GM19351 (cell line): Measurements from ENCODE around the gene USE1.

ENCODE experiments used
- ATAC-seq: cut with Tn5 transposase; IDR thresholded peaks from one replicate; pipeline ENCODE4 v1.9.1; 2021; ENCODE audit warnings: mild to moderate bottlenecking, moderate library complexity; ENCODE audit not compliant: unreplicated experiment

Gene USE1

DNA sequence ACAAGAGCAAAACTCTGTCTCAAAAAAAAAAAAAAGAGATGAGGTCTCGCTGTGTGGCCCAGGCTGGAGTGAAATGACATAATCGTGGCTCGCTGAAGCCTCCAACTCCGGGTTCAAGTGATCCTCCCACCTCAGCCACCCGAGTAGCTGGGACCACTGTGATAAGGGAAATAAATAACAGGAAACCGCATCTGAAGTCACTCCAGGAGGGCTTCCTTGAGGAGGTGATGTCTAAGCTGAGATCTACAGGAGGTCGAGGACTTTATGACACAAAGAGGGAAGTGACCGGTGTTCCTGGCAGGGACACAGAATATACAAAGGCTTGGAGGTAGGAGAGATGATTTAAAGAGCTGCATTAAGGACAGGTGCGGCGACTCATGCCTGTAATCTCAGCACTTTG is 39.5 kb downstream of the USE1 start:
- ATAC-seq = no peak

DNA sequence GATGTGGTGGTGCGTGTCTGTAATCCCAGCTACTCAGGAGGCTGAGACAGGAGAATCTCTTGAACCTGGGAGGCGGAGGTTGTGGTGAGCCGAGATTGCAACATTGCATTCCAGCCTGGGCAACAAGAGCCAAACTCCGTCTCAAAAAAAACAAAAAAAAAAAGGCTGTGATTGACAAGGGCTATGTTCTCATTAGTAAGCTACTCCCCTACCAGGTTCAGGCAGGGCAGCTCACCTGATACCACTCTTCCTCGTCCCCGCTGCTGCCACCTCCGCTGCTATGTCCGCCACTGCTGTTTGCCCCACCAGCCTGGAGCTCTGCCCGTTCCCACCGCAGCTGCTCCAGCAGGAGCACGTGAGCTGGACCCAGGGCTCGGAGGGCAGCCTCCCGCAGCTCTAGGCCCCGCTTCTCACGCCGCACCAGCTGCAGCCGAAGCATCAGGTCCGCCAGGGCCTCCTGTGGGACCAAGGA is 40.0 kb downstream of the USE1 start:
- no peak for ATAC-seq

DNA sequence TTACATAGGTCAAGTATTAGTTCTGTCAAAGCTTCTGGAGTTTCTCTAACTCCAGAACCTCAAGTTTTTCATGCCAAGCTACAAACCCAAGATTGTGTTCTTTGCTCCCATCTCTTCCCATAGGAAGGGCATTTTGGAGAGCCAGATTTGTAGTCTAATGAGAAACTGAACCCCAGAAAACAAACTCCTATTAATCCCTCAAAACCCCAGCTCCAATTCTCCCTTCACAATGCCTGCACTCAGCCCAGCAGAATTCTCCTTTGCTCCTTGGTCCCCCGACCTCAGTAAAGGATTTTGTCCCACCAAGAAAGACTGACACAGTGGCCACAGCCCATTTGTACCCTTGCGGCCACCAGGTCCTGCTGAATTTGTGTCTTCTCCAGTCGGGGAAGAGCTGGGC is 41.0 kb downstream of the USE1 start:
- ATAC-seq = no peak

DNA sequence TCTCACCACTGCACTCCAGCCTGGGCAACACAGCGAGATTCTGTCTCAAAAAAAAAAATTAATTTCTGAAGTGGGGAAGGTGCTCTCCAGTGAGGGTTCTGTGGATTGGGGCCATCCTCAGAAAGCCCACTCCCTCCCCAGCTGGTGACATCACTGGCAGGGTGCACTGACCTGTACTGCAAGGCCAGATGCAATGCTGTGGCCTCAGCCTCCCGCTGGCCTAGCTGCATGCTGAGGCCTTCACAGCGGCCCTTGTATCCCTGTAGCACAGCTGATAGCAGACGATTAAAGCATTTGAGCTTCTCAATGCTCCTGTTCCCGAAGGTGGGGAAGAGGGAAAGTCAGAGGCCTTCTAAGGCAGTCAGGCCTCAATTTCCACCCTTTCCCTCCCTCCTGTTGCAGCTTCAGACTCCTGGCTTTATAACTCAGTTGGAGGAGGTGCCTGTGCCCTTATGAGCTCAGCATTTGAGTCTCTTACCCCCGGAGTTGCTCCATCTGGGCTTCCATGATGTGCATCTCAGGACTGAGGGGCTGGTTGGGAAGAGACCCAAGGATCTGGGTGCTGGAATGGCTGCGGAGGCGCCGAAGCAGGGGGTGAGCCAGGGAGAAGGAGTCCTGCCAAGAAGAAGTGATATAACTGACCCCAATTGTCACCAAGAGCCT is 44.1 kb downstream of the USE1 start:
- ATAC-seq = no peak

DNA sequence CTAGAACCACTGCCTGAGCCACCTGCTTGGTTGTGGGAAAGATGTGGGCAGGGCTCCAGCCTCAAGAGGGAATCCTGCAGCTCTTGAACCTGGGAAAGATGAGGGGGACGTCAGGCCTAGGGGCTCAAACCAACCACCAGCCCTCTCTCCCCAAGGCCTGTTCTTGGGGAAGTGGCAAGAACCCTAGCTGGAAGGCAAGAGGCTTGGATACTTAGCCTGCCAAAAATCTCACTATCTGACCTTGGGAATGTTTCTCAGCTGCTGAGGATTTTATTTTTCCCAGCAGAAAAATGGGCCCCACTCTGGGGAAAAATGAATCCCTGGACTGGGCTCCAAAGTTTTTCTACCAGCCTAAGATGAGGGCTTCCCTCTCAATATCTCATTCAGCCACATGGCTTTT is 44.8 kb downstream of the USE1 start:
- ATAC-seq = no peak

DNA sequence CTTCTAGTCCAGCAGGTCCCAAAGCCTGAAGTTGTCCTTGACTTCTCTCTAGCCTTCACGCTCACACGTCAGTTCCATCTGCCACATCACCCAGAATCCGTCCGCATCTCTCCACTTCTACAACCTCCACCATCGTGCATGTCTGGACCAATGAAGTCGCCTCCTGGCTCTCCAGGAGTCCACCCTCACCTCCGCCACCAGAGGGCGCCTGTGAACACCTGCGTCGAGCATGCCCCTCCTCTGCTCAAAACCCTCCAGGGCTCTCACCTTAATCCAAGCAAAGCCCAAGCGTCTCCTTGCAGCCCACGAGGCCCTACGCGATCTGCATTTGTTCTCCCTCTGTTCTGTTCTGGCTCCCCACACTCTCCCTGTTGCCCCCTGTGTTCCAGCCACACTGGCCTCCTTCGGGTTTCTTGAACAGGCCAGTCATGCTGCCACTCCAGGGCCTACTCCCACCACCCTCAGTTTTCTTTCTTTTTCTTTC is 45.7 kb downstream of the USE1 start:
- peak; percentile 79 for ATAC-seq

DNA sequence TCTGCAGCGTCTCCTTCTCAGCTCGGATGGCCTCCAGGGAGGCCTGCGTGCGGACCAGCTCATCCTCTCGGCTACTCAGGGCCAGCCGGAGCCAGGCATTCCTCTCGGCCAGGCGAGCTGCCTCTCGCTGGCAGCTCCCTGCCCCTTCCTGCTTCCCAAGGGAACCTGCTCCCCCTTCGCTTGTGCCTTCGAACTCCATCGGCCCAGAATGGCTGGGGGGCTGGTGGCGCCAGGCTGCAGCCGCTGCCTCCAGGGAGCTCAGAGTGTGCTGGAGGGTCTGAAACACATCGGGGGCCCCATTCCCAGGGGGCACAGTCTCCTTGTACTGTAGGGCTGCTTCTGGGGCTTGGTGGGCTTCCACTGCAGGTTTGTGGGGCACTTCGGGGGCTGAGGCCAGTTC is 47.4 kb downstream of the USE1 start:
- ATAC-seq = no peak

DNA sequence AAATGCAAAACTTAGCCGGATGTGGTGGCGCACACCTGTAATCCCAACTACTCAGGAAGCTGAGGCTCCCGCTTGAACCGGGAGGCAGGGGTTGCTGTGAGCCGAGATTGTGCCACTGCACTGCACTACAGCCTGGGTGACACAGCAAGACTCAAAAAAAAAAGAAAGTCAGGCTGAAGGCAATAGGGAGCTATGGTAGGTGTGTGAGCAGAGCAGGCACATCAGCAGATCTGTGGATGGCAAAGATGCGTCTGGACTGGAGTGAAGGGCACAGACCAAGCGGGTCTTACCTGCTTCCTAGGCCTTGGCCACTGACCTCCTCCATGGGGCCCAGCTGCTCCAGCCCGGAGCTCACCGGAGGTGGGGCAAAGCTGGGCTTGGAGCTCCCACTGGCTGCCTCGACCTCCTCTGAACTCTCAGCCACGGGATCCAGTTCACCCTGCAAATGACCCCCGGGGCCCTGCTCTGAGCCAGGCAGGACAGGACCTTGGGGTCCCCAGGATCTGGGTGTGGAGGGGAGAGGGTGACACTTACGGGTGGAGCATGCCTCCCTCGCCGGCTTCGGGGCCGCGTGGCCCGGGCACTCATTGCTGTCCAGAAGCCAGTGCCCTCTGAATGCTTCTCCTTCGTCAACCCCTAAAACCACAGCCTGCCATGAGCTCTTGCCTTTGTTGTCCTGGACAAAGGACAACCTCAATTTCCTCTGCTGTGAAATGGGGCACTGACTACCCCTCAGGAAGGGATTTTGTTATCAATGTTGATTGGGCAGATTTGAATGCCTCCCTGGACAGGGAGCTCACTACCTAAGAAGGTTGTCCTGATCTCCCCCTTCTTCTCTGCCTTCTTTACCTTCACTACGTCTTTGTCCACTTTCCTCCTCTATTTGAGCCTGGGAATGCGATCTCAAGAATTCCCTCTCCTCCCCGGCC is 48.8 kb downstream of the USE1 start:
- no peak for ATAC-seq

DNA sequence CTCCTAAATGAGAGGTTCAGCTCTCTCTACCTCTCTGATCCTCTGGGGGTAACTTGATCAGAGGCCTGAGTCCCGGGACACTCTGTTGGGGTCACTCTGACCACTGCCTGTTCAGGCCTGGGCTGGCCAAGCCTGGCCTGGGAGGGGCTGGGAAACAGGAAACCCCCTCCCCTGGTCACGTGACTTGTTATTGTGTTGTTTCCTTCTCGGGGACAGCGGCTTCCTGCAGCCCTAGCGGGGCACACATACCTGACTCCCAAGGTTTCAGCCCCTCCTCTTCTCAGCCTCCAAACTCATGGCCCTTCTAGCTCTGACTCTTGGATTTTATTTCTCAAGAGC is 49.5 kb downstream of the USE1 start, which contains the start of gene USHBP1:
TSS of gene USHBP1 (minus strand) at position 105 of the 339 bp plus-strand sequence. CDS start 446 bp downstream, outside the sequence.
- ATAC-seq = no peak

DNA sequence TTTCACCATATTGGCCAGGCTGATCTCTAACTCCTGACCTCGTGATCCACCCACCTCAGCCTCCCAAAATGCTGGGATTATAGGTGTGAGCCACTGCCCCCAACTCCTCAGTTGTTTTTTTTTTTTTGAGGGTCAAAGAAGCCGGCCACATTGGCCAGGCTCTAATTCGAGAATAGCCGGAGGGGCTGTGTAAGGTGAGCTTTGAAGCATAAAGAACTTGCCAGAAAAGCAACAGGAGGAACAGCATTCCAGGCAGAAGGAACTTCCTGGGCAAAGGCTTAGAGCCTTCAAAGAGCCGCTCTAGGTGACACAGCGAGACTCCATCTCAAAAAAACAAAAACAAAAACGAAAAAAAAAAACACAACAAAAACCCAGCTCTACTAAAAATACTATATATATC is 50.9 kb downstream of the USE1 start:
- ATAC-seq = no peak

DNA sequence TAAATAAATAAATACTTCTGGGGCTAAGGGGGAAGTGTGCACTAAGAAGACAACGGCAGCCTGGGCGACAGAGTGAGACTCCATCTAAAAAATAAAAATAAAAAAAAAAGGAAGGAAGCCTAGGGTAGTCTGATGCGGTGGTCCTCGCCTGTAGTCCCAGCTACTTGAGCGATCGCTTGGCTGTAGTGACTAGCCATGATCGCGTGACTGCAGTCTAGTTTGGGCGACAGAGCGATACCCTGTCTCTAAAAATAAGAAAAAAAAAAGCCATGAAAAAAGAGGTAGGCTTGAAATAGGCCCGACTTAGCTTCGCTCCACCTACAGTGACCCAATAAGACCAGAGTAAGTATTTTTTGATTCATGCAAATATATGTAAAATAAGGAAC is 51.4 kb downstream of the USE1 start:
- peak; percentile 35 for ATAC-seq

DNA sequence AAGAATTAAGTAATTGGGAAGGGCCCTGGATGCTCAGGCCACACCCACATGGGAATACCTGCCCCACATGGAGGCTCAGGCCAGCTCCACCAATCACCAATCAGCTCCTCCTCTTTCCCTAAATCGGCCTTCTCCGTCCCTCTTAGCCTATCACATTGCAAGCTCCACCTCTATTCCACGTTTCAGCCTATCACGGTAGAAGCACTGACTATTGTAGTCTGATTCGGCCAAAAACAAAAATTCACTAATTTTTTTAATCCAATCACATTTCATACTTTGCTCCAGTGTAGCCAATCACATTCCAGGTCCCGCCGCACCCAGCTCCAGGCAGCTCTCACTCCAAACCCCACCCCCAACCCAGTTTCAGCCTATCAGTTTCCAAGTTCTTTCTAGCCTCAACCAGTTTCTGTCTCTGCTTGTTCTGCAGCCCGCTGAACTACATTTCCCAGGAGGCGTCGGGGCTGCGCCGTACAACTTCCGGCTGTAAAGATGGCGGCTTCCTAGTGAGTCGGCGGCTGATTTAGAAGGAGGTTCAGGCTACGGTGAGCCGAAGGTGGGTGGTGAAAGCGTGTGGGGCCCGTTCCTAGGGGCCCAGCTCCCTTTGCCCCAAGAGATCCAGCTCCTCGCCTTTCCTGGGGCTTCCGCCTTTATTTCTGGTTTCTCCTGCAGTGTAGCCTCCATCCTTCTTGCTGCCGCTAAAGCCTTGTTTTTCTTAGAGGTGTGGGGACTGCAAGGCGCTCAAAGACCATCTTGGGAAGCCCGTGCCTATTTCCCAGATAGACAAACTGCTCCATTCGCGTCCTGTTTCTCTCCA is 52.0 kb downstream of the USE1 start, which contains the start of gene BABAM1:
TSS of gene BABAM1 (plus strand) at position 469 of the 814 bp plus-strand sequence. CDS start 1,364 bp downstream, outside the sequence.
- ATAC-seq = peak; percentile 79

DNA sequence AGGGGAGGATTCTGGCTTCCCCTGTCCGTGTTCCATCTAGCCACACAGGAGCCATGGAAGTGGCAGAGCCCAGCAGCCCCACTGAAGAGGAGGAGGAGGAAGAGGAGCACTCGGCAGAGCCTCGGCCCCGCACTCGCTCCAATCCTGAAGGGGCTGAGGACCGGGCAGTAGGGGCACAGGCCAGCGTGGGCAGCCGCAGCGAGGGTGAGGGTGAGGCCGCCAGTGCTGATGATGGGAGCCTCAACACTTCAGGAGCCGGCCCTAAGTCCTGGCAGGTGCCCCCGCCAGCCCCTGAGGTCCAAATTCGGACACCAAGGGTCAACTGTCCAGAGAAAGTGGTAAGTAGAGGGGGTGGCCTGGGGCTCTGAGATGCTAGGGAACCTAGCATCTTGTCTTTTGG is 53.6 kb downstream of the USE1 start:
- ATAC-seq = no peak
